Astrocyte of the cerebellum (primary cell): ENCODE data around the gene PRPSAP2.
"Not testable (repeated sequence)": the region's sequence is repeated elsewhere in the genome, so short reads cannot be mapped to it uniquely, and the experiment has no call there.

Experiments
- DNase-seq: peaks from one replicate; pipeline ENCODE4 v3.0.0-alpha.2; 2011; ENCODE audit warnings: low read depth
- H3K4me3 ChIP-seq: 2 replicates; pipeline ENCODE4 v1.5.1; 2011; ENCODE audit warnings: mild to moderate bottlenecking, low read depth, low read length, moderate library complexity
- CTCF ChIP-seq: IDR thresholded peaks from 2 replicates; pipeline ENCODE4 v1.5.1; 2012; ENCODE audit warnings: low read length, low read depth, moderate library complexity, mild to moderate bottlenecking; ENCODE audit errors: missing control alignments
- in situ Hi-C: cut with HindIII; loops from 2 replicates; pipeline ENCODE4 v1.10.0; 2017; ENCODE audit warnings: low sequenced_read_pairs

Gene PRPSAP2

GRCh38 chr17:18921912-18922451 lies 64.1 kb downstream of the PRPSAP2 start:
- H3K4me3 ChIP-seq, result no peak overlapping the region
- no peak for TF ChIP-seq CTCF
- in situ Hi-C loops, result no loop called here
- no peak for DNase-seq

- DNase-seq, H3K4me3 ChIP-seq, in situ Hi-C loops: not testable (repeated sequence)
Measured at GRCh38 chr17:18922596-18922995, 64.7 kb downstream of the PRPSAP2 start.

- no peak for TF ChIP-seq CTCF
- no peak for DNase-seq
- in situ Hi-C loops, result no loop called here
- no peak overlapping the region for H3K4me3 ChIP-seq
Measured at GRCh38 chr17:18925187-18925586, 67.3 kb downstream of the PRPSAP2 start.

- no peak overlapping the region for H3K4me3 ChIP-seq
- in situ Hi-C loops, result no loop called here
- no peak for DNase-seq
- TF ChIP-seq CTCF, result no peak
Measured at GRCh38 chr17:18928628-18929125, 70.7 kb downstream of the PRPSAP2 start.

GRCh38 chr17:18932360-18933055 lies 74.6 kb downstream of the PRPSAP2 start:
- in situ Hi-C loops, result no loop called here
- DNase-seq, result no peak
- TF ChIP-seq CTCF, result no peak

GRCh38 chr17:18933102-18934058 lies 75.4 kb downstream of the PRPSAP2 start:
- in situ Hi-C loops, result no loop called here
- DNase-seq, result no peak
- no peak for TF ChIP-seq CTCF
- no peak overlapping the region for H3K4me3 ChIP-seq

More at GRCh38 chr17:18932360-18933055, 74.6 kb downstream of the PRPSAP2 start:
- no peak overlapping the region for H3K4me3 ChIP-seq
